Measurements from ENCODE around the gene UHRF2.
"Not testable (repeated sequence)": the region's sequence is repeated elsewhere in the genome, so short reads cannot be mapped to it uniquely, and the experiment has no call there.

Gene UHRF2

DNA sequence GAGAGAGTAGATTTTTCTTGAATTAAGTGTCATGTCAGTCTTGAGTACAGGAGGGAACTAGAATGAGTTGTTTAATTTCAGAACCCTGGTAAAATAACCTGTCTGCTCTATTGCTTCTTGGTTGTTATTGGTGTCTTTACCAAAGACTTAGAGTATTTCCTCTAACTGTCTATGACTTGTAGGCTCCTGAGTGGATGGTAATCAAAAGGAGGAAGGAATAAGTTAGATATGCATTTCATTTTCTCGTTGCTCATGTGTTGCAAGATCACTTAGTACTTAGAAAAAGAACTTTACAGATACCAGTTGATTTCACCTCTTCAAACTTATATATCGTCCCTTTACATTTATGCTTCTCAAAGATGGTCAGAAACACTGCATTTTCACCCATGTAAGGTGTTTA, 31.1 kb downstream of the UHRF2 start:
- Mint-ChIP-seq H3K4me3 (no peak overlapping the region), H3K4me1 (ENCODE audit: low read depth) (peaks cover 78% of the 10 kb centered on the region), H3K36me3 (ENCODE audit: low read depth) (peaks cover 88% of the 10 kb centered on the region), H3K27ac (peak overlapping the region; percentile 55), H3K9me3 (no peaks in the 10 kb centered on the region), H3K27me3 (no peaks in the 10 kb centered on the region)
- no peak for DNase-seq

DNA sequence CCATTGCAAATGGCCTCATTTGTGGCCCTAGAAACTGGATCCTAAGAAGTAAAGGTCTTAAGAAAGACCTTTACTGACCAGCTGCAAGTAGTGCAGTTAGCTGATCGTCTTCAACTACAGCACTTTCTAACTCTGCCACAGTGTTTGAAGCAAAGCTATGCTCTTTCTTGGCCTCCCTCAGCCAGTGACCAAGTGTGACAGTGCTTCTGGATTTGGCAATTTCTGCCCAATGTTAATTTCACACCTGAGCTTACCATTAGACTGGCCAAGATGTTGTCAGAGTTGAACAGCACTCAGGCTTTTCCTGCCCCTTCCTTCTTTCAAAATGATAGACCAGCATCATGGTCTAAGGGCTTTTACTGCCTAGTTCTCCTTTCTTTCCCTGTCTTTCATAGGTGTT, 36.1 kb downstream of the UHRF2 start:
- Mint-ChIP-seq H3K9me3 (peaks cover 3% of the 10 kb centered on the region), H3K4me1 (ENCODE audit: low read depth) (peaks cover 66% of the 10 kb centered on the region), H3K27ac (peak overlapping the region; percentile 50), H3K27me3 (no peaks in the 10 kb centered on the region), H3K4me3 (no peak overlapping the region), H3K36me3 (ENCODE audit: low read depth) (peaks cover 70% of the 10 kb centered on the region)
- no peak for DNase-seq

DNA sequence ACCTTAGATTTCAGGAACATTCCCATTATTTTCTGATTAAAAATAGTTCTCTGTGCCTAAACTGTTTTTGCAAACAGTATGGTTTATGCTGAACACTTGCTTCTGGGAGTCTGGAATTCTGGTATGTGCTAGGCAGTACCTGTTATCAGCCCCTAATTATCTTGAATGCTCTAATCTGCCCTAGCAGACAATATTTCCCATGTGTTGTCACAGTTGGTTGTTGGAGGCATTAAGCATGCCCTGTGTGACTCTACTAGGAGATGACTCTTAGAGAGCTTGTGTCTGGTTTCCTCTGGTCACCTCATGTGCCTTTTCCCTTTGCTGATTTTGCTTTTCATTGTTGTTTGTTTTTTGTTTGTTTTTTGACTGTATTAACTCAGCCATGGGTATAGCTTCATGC, 36.6 kb downstream of the UHRF2 start:
- H3K36me3 Mint-ChIP-seq (ENCODE audit: low read depth), result peaks cover 71% of the 10 kb centered on the region
- H3K27ac Mint-ChIP-seq, result no peak overlapping the region
- no peak for DNase-seq
- peaks cover 7% of the 10 kb centered on the region for H3K9me3 Mint-ChIP-seq
- no peaks in the 10 kb centered on the region for H3K27me3 Mint-ChIP-seq
- peaks cover 63% of the 10 kb centered on the region for H3K4me1 Mint-ChIP-seq (ENCODE audit: low read depth)
- H3K4me3 Mint-ChIP-seq, result no peak overlapping the region

DNA sequence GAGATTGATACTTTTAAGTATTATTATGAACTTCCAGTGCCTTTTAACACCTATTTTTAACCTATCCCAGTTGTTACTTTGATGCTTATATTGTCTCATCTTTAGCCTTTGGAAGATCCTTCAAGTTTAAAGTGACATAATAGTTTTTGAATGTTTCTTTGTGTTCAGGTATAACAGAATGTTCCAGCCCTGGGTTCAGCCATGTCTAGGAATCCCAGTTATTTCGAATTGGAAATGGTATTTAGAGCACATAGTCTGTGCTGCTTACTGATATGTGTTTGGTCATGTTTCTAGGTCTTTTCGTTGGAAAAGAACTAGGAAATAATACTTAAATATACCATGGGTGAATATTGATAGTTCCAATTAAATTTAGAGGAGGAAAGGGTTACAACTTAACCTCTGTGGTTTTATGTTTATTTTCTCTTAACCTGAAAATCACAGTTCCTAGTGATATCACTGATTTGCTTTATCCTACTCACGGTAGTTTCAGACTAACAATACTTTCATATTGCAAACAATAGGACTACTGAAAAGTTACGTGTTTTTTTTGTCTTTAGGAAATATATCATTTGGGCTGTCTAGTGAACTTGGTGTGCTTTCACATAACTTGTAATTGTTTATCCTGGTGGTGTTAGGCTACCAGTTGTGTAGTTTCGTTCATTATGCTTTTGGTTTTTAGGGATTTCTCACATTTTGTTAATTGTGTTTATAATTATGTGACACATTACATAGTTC, 37.8 kb downstream of the UHRF2 start:
- no peak overlapping the region for H3K4me3 Mint-ChIP-seq
- H3K4me1 Mint-ChIP-seq (ENCODE audit: low read depth), result peaks cover 65% of the 10 kb centered on the region

DNA sequence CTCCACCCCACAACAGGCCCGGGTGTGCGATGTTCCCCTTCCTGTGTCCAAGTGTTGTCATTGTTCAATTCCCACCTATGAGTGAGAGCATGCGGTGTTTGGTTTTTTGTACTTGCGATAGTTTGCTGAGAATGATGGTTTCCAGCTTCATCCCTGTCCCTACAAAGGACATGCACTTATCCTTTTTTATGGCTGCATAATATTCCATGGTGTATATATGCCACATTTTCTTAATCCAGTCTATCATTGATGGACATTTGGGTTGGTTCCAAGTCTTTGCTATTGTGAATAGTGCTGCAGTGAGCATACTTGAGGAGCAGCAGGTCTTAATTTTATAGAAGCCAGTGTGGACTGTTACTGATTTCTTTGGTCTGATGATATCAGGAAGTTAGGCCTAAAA, 42.3 kb downstream of the UHRF2 start:
- H3K4me3 Mint-ChIP-seq, H3K27me3 Mint-ChIP-seq, DNase-seq: not testable (repeated sequence)
- Mint-ChIP-seq H3K9me3 (peaks cover 22% of the 10 kb centered on the region), H3K27ac (peak overlapping the region; percentile 18), H3K36me3 (ENCODE audit: low read depth) (peaks cover 81% of the 10 kb centered on the region), H3K4me1 (ENCODE audit: low read depth) (peaks cover 53% of the 10 kb centered on the region)

More for the DNA sequence above, 37.8 kb downstream of the UHRF2 start:
- Mint-ChIP-seq H3K27ac (no peak overlapping the region), H3K9me3 (peaks cover 10% of the 10 kb centered on the region), H3K36me3 (ENCODE audit: low read depth) (peaks cover 72% of the 10 kb centered on the region), H3K27me3 (no peaks in the 10 kb centered on the region)
- DNase-seq, result no peak

DNA sequence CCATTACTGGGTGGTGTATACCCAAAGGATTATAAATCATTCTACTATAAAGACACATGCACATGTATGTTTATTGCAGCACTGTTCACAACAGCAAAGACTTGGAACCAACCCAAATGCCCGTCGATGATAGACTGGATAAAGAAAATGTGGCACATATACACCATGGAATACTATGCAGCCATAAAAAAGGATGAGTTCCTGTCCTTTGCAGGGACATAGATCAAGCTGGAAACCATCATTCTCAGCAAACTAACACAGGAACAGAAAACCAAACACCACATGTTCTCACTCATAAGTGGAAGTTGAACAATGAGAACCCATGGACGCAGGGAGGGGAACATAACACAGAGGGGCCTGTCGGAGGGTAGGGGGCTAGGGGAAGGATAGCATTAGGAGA, 45.7 kb downstream of the UHRF2 start:
- not testable (repeated sequence) for DNase-seq, H3K4me3 Mint-ChIP-seq, H3K27ac Mint-ChIP-seq, H3K27me3 Mint-ChIP-seq
- peaks cover 81% of the 10 kb centered on the region for H3K36me3 Mint-ChIP-seq (ENCODE audit: low read depth)
- peaks cover 39% of the 10 kb centered on the region for H3K4me1 Mint-ChIP-seq (ENCODE audit: low read depth)
- peaks cover 22% of the 10 kb centered on the region for H3K9me3 Mint-ChIP-seq

DNA sequence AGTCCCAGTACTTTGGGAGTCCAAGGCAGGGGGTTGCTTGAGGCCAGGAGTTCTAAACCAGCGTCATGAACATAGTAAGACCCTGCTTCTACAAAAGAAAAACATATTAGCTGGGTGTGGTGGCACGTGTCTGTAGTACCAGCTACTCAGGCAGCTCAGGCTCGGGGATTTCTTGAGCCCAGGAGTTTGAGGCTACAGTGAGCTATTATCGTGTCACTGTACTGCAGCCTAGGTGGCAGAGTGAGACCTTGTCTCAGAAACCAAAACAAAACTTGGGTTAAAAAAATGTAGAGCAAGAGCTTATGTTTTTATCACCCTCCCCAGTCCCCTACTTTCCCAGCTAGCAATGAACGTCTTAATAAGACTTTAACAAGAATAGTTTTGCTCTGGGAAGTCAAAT, 46.7 kb downstream of the UHRF2 start:
- H3K9me3 Mint-ChIP-seq, result peaks cover 15% of the 10 kb centered on the region
- no peak for DNase-seq
- no peak overlapping the region for H3K4me3 Mint-ChIP-seq
- no peaks in the 10 kb centered on the region for H3K27me3 Mint-ChIP-seq
- H3K36me3 Mint-ChIP-seq (ENCODE audit: low read depth), result peaks cover 81% of the 10 kb centered on the region
- H3K27ac Mint-ChIP-seq, result no peak overlapping the region
- H3K4me1 Mint-ChIP-seq (ENCODE audit: low read depth), result peaks cover 45% of the 10 kb centered on the region

DNA sequence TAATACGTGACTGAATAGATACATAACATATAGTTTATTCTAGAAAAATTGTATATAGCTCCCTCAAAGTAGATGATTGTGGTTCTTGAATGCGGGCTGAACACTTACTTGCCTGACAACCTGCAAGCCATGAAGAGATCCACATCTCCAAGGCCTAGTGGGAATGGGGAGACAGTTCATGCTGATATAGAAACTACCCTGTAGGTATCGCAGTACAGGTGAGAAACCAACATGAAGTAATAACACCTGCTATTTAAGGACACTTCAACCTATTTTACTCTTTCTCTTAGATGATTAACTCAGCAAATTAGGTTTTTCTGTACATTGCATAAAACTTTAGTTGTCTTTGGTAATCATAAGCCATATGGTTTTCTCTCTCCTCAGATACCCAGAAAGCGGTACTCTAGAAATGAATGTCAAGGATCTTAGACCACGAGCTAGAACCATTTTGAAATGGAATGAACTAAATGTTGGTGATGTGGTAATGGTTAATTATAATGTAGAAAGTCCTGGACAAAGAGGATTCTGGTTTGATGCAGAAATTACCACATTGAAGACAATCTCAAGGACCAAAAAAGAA, 47.3 kb downstream of the UHRF2 start:
- no peak overlapping the region for H3K4me3 Mint-ChIP-seq
- H3K27ac Mint-ChIP-seq, result no peak overlapping the region
- no peaks in the 10 kb centered on the region for H3K27me3 Mint-ChIP-seq
- H3K9me3 Mint-ChIP-seq, result peaks cover 12% of the 10 kb centered on the region
- peaks cover 81% of the 10 kb centered on the region for H3K36me3 Mint-ChIP-seq (ENCODE audit: low read depth)
- no peak for DNase-seq
- H3K4me1 Mint-ChIP-seq (ENCODE audit: low read depth), result peaks cover 49% of the 10 kb centered on the region

DNA sequence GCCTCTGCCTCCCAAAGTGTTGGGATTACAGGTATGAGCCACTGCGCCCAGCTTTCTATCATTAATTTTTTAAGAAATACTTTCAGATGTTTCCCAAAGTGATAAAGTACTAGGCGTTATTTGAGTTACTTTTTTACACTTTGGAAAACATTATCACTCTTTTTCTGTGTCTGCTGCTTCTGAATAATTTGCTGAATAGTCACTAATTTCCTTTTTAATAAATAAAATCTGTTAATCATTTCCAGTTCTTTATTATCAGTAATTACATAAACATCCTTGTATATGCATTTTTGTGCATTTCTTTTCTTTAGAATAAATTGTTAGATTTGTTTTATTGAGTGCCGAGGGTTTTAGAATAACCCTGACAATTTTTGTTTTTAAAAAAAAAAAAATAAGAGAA, 48.6 kb downstream of the UHRF2 start:
- Mint-ChIP-seq H3K4me3 (no peak overlapping the region), H3K36me3 (ENCODE audit: low read depth) (peaks cover 77% of the 10 kb centered on the region), H3K4me1 (ENCODE audit: low read depth) (peaks cover 46% of the 10 kb centered on the region), H3K27me3 (no peaks in the 10 kb centered on the region), H3K9me3 (peaks cover 12% of the 10 kb centered on the region), H3K27ac (no peak overlapping the region)
- no peak for DNase-seq

DNA sequence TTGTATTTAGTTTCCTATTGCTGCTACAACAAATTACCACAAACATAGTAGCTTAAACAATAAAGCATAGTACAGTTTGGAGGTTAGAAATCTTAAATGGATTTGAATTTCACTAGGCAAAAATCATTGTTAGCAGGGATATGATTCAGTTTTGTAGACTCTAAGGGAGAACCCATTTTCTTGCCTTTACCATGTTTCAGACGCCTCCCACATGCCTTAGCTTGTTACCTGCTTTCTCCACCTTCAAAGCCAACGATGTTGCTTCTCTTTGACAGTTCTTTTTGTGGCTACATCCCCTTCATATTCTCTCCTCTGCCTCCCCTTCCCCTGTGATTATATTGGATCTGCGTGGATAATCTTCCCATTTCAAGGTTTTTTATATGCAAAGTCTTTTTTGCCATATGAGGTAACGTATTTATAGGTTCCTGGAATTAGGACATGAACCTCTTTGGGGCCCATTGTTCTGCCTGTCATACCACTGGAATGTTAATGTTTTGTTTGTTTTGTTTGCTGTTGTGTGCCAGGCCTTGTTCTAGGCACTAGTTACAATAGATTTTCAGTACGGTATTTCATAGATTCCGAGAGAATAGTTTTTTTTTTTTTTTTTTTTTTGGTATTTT, 54.1 kb downstream of the UHRF2 start:
- H3K4me1 Mint-ChIP-seq (ENCODE audit: low read depth), result peaks cover 35% of the 10 kb centered on the region
- H3K9me3 Mint-ChIP-seq, result no peaks in the 10 kb centered on the region
- H3K36me3 Mint-ChIP-seq (ENCODE audit: low read depth), result peaks cover 83% of the 10 kb centered on the region
- no peak for DNase-seq
- no peaks in the 10 kb centered on the region for H3K27me3 Mint-ChIP-seq
- peak overlapping the region; percentile 50 for H3K27ac Mint-ChIP-seq
- no peak overlapping the region for H3K4me3 Mint-ChIP-seq

DNA sequence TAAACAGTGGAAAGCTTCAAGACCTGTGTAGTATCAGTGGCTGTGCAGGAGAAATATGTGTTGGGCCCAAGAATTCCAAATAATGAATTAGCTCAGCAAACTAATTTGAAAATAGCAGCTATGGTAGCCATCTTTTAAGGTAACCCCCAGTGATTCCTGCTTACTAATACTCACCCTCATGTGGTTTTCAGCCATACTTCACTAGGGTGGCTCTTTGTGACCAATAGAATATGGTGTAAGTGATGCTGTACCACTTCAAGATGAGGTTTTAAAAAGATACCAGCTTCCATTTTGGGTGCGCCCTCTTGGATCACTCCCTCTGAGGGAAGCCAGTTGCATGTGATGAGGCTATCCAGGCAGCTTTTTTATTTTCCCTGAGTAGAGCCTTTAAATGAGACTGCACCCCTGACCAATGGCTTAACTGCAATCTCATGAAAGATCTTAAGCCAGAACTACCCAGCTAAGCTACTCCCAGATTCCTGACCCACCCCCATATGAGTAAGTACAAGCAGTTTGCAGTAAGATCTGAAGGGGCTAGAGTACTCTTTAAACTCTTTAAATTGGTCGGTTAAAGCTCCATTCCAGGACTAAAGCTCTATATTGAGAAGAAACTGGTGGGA, 58.3 kb downstream of the UHRF2 start:
- Mint-ChIP-seq H3K27me3 (no peaks in the 10 kb centered on the region), H3K4me1 (ENCODE audit: low read depth) (peaks cover 26% of the 10 kb centered on the region), H3K27ac (peak overlapping the region; percentile 18), H3K4me3 (no peak overlapping the region), H3K9me3 (no peaks in the 10 kb centered on the region), H3K36me3 (ENCODE audit: low read depth) (peaks cover 78% of the 10 kb centered on the region)
- DNase-seq, result no peak

DNA sequence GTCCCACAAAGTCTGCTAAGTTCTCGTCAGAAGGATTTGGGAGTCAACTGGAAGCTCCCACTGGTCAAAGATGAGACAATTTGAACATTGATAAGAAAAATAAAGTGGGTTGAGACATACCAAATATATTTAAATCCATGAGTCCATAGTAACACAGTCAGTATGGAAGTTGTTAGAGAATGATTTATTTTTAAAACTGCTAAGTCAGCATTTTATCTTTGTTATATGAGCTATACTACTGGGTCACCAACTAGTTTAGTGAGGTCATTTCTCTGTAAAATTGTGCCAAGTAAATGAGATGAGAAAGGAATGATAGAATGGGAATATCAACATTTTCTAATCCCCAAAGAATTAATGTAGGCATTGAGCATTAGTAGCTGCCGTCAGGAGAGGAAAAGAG, 60.2 kb downstream of the UHRF2 start:
- Mint-ChIP-seq H3K9me3 (no peaks in the 10 kb centered on the region), H3K4me1 (ENCODE audit: low read depth) (peaks cover 15% of the 10 kb centered on the region), H3K27ac (peak overlapping the region; percentile 50), H3K36me3 (ENCODE audit: low read depth) (peaks cover 67% of the 10 kb centered on the region), H3K4me3 (no peak overlapping the region), H3K27me3 (no peaks in the 10 kb centered on the region)
- DNase-seq, result no peak

DNA sequence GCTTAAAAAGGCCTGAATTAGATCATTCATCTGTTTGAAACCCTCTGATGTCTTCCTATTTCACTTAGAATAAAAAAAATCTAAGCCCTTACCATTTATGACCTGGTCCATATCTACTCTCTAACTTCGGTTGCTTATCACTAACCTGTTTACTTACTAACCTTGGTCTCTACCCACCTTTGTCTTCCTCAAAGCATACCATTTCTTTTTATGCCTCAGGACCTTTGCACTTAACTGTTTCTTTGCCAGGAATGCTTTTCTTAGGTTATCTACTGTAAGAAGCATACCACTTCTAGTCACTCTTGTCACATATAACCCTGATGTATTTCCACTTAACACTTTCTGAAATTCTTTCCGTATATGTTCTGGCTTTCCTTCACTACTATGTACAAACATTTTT, 67.0 kb downstream of the UHRF2 start:
- no peaks in the 10 kb centered on the region for H3K4me1 Mint-ChIP-seq (ENCODE audit: low read depth)
- DNase-seq, result no peak
- no peaks in the 10 kb centered on the region for H3K27me3 Mint-ChIP-seq
- no peaks in the 10 kb centered on the region for H3K9me3 Mint-ChIP-seq
- H3K27ac Mint-ChIP-seq, result no peak overlapping the region
- peaks cover 40% of the 10 kb centered on the region for H3K36me3 Mint-ChIP-seq (ENCODE audit: low read depth)
- no peak overlapping the region for H3K4me3 Mint-ChIP-seq

DNA sequence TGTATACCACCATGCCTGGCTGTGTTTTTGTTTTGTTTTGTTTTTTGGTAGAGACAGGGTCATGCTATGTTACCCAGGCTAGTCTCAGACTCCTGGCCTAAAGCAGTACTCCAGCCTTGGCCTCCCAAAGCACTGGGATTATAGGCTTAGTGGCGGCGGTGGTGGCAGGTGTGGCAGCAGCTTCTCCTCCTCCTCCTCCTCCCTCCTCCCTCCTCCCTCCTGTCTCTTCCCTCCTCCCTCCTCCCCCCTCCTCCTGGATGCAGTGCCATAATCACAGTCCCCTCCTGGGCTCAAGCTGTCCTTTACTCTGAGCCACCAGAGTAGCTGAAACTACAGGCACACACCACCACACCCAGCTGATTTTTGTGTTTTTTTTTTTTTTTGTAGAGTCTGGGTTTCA, 71.2 kb downstream of the UHRF2 start:
- no peaks in the 10 kb centered on the region for H3K27me3 Mint-ChIP-seq
- H3K9me3 Mint-ChIP-seq, result no peaks in the 10 kb centered on the region
- H3K4me1 Mint-ChIP-seq (ENCODE audit: low read depth), result no peaks in the 10 kb centered on the region
- H3K4me3 Mint-ChIP-seq, result no peak overlapping the region
- no peak for DNase-seq
- H3K36me3 Mint-ChIP-seq (ENCODE audit: low read depth), result peaks cover 64% of the 10 kb centered on the region
- no peak overlapping the region for H3K27ac Mint-ChIP-seq

DNA sequence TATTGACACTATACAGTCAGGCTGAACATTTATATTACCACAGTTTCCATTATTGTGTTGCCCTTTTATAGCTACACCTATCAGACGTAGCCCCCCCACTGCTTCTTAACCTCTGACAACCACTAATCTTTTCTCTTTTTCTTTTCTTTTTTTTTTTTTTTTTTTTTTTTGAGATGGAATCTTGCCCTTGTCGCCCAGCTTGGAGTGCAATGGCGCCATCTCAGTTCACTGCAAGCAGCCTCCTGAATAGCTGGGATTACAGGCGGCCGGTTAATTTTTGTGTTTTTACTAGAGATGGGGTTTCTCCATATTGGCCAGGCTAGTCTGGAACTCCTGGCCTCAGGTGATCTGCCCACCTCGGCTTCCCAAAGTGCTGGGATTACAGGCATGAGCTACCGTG, 75.4 kb downstream of the UHRF2 start:
- no peaks in the 10 kb centered on the region for H3K27me3 Mint-ChIP-seq
- no peak overlapping the region for H3K27ac Mint-ChIP-seq
- H3K9me3 Mint-ChIP-seq, result no peaks in the 10 kb centered on the region
- H3K4me1 Mint-ChIP-seq (ENCODE audit: low read depth), result peaks cover 4% of the 10 kb centered on the region
- no peak overlapping the region for H3K4me3 Mint-ChIP-seq
- no peak for DNase-seq
- peaks cover 81% of the 10 kb centered on the region for H3K36me3 Mint-ChIP-seq (ENCODE audit: low read depth)
